Endothelial cell of umbilical vein (primary cell): ENCODE results near the gene ATF5. TPM values are rescaled to one million over a fixed set of nuclear protein-coding genes. Genes with fewer than 3 reads are reported as not detected.

ENCODE experiments used
- BruUV-seq: library from RNA; stranded (reverse); fragments of 400-500 nt; replicated peaks from 2 replicates; lab custom pipeline; 2021; lab: Mats Ljungman, UMichigan
- CTCF ChIA-PET: fragments of 300-600, 350-600 bp; sonication (Branson Sonifier 250); formaldehyde crosslinking; loops from one replicate; lab custom pipeline; 2021; ENCODE audit warnings: antibody characterized with exemption, inconsistent platforms; lab: Charles Lee
- POLR2A ChIA-PET: fragments of 300-600, 350-600 bp; sonication (Branson Sonifier 250); formaldehyde crosslinking; loops from one replicate; lab custom pipeline; 2021; ENCODE audit warnings: antibody characterized with exemption, inconsistent platforms; lab: Charles Lee
- DNase-seq: peaks from one replicate; pipeline ENCODE4 v3.0.0-alpha.2; 2011; ENCODE audit warnings: low read depth, low spot score
- FAIRE-seq: peaks from 2 replicates; lab custom pipeline; 2011; peaks lifted over from hg19 to GRCh38; lab: Jason Lieb, UNC
- H2AFZ ChIP-seq: 2 replicates; pipeline ENCODE4 v1.6.0; 2012; ENCODE audit warnings: low read depth, low read length, control low read depth, inconsistent platforms
- H3K27ac ChIP-seq: 2 replicates; pipeline ENCODE4 v1.5.1; 2011; ENCODE audit warnings: low read depth, mild to moderate bottlenecking, control low read depth, low read length, moderate library complexity; ENCODE audit not compliant: insufficient read depth
- H3K27me3 ChIP-seq, 2 experiments: 2 replicates each; pipeline versions ENCODE4 v1.6.0 to v1.6.1; 2011; ENCODE audit warnings: low read length in 2 of 2, mixed read lengths in 1 of 2; ENCODE audit not compliant: control insufficient read depth in 2 of 2, insufficient read depth in 2 of 2
- H3K36me3 ChIP-seq, 2 experiments: 2 replicates in 1 of 2; 3 replicates in 1 of 2; pipeline ENCODE4 v1.5.1; 2011; ENCODE audit warnings: low read length in 2 of 2, mild to moderate bottlenecking in 1 of 2, moderate library complexity in 1 of 2; ENCODE audit not compliant: control insufficient read depth in 2 of 2, insufficient read depth in 2 of 2; ENCODE audit errors: extremely low read depth in 1 of 2
- H3K4me1 ChIP-seq: 3 replicates; pipeline ENCODE4 v1.5.1; 2011; ENCODE audit warnings: mild to moderate bottlenecking, low read length; ENCODE audit not compliant: control insufficient read depth, insufficient read depth; ENCODE audit errors: extremely low read depth
- H3K4me2 ChIP-seq: 2 replicates; pipeline ENCODE4 v1.6.1; 2011; ENCODE audit warnings: low read length, control low read depth, mixed read lengths; ENCODE audit not compliant: insufficient read depth
- H3K4me3 ChIP-seq, 3 experiments: fragments of 200-600 bp in 1 of 3; sonication (generic), shearing (Covaris generic) in 1 of 3; replicated peaks in 1 of 3; 2 replicates each; pipeline ENCODE4 v1.5.1; 2011 to 2016; ENCODE audit warnings: control low read depth in 3 of 3, low read length in 3 of 3, mild to moderate bottlenecking in 2 of 3, inconsistent platforms in 1 of 3, low read depth in 1 of 3, moderate library complexity in 1 of 3; ENCODE audit not compliant: insufficient read depth in 1 of 3
- H3K79me2 ChIP-seq: 2 replicates; pipeline ENCODE4 v1.6.0; 2012; ENCODE audit warnings: low read length, inconsistent platforms; ENCODE audit not compliant: control insufficient read depth, insufficient read depth
- H3K9ac ChIP-seq: replicated peaks from 2 replicates; pipeline ENCODE3; 2011; ENCODE audit warnings: low read length, control low read depth; ENCODE audit not compliant: insufficient read depth; ENCODE audit errors: extremely low read depth
- H3K9me1 ChIP-seq: replicated peaks from 3 replicates; pipeline ENCODE4 v1.6.0; 2011; ENCODE audit warnings: mild to moderate bottlenecking, low read length; ENCODE audit not compliant: control insufficient read depth, insufficient read depth; ENCODE audit errors: extremely low read depth
- H3K9me3 ChIP-seq: replicated peaks from 2 replicates; pipeline ENCODE4 v1.5.1; 2012; ENCODE audit warnings: low read length, inconsistent platforms; ENCODE audit not compliant: control insufficient read depth, insufficient read depth
- H4K20me1 ChIP-seq: replicated peaks from 2 replicates; pipeline ENCODE3; 2011; ENCODE audit warnings: mild to moderate bottlenecking, low read length; ENCODE audit not compliant: control insufficient read depth, insufficient read depth; ENCODE audit errors: extremely low read depth
- EZH2 ChIP-seq: IDR thresholded peaks from 2 replicates; pipeline ENCODE4 v1.6.1; 2012; ENCODE audit warnings: borderline replicate concordance, low read depth, mild to moderate bottlenecking, moderate library complexity, low read length, inconsistent platforms; ENCODE audit not compliant: severe bottlenecking
- FOS ChIP-seq: IDR thresholded peaks from 2 replicates; pipeline ENCODE4 v1.6.1; 2011; ENCODE audit warnings: mild to moderate bottlenecking, low read length, moderate library complexity, borderline replicate concordance; ENCODE audit not compliant: insufficient read depth
- GATA2 ChIP-seq: IDR thresholded peaks from 2 replicates; pipeline ENCODE4 v1.7.0; 2011; ENCODE audit warnings: low read depth, mild to moderate bottlenecking, moderate library complexity, mixed read lengths, low read length; ENCODE audit not compliant: insufficient read length, insufficient read depth
- JUN ChIP-seq: IDR thresholded peaks from 2 replicates; pipeline ENCODE4 v1.6.1; 2011; ENCODE audit warnings: borderline replicate concordance, low read depth; ENCODE audit not compliant: insufficient read length, insufficient read depth
- MYC ChIP-seq: IDR thresholded peaks from one replicate; pipeline ENCODE4 v1.6.1; 2011; ENCODE audit warnings: mild to moderate bottlenecking, low read depth, low read length
- POLR2A ChIP-seq: IDR thresholded peaks from 2 replicates; pipeline ENCODE4 v1.6.1; 2012; ENCODE audit warnings: low read depth, mild to moderate bottlenecking, control low read depth, low read length
- POLR2AphosphoS5 ChIP-seq: IDR thresholded peaks from 2 replicates; pipeline ENCODE4 v1.6.1; 2012; ENCODE audit warnings: low read depth, mild to moderate bottlenecking, control low read depth, low read length, moderate library complexity; ENCODE audit not compliant: insufficient read depth
- dilution Hi-C: fragments of 300-500 bp; cut with MboI; formaldehyde crosslinking; loops from one replicate; pipeline ENCODE4 v1.15.0; 2019; ENCODE audit warnings: low sequenced_read_pairs; ENCODE audit not compliant: extremely low pct_ligation_motif_present
- intact Hi-C: fragments of 100-400 bp; cut with micrococcal nuclease; formaldehyde crosslinking; loops from one replicate; pipeline ENCODE4 v1.10.0; 2022
- polyA plus RNA-seq, 4 experiments: library from polyadenylated mRNA; depleted of rRNA in 3 of 4; stranded (reverse) in 3 of 4; unstranded in 1 of 4; fragments of >200 nt; gene quantifications; 2 replicates each; pipeline versions ENCODE4 v1.2.1 to v1.2.3, GENCODE V29; 2011 to 2012; ENCODE audit warnings: missing spikeins in 1 of 4
- total RNA-seq: library from RNA; stranded (reverse); gene quantifications from 2 replicates; pipeline ENCODE4 v1.2.3, GENCODE V29; 2021
- TF ChIP-seq, protein P1 (sequence below), 2 donors: IDR thresholded peaks; 1 replicate in 1 of 2; 2 replicates in 1 of 2; pipeline ENCODE4 v1.5.1; 2011; ENCODE audit warnings: low read length in 2 of 2, mild to moderate bottlenecking in 2 of 2, moderate library complexity in 2 of 2, control low read depth in 1 of 2, inconsistent platforms in 1 of 2, low read depth in 1 of 2; ENCODE audit not compliant: insufficient read depth in 1 of 2; ENCODE audit errors: extremely low read depth in 1 of 2
- TF ChIP-seq, protein P2 (sequence below): IDR thresholded peaks from 2 replicates; pipeline ENCODE4 v1.6.1; 2011; ENCODE audit not compliant: insufficient read depth, insufficient read length

ATF5 gene
- total and polyA plus RNA-seq, 2 donors (not counting 3 experiments of a cell fraction or from before 2014, with no cell fraction given) = 23.2 to 46.0 TPM

DNA sequence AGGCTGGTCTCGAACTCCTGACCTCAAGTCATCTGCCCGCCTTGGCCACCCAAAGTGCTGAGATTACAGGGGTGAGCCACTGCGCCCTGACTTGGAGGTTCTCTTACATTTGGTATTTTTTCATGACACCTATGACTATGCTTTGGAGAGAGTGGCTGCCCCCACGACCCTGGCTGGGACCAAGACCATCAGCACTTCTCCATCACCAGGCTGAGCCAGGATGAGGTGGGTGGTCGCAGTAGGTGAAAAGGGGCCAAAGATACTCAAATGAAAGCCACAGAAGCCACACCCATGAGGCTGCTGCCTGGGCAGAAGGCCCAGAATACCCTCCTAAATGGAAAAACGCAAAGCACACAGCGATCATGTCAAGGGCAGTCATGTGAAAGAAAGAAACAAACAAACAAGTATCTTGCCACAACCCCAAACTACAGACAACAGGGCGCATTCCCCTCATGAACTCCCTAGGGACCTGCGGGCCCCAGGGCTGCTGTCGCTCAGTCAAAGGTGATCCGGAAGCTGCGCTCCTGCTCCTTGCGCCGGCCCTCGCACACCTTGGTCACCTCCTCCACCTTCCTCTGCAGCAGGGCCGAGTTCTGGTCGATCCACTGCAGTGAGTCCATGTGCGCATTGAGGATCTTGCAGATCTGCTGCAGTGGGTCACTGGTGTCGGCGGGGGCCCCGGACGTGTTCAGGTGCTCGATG, 21.1 kb upstream of the ATF5 start:
- BruUV-seq = no TSS peak
- peaks cover 6 to 23% of the 10 kb centered on the region in 2 experiments for H3K36me3 ChIP-seq
- intact Hi-C loops (no loop called here), dilution Hi-C loops (no loop called here)
- H3K27ac ChIP-seq = no peak overlapping the region
- FAIRE-seq (no peak), DNase-seq (no peak)
- no peaks in the 10 kb centered on the region for H3K4me1 ChIP-seq
- H3K9ac ChIP-seq = no peak overlapping the region
- no peaks in the 10 kb centered on the region for H3K27me3 ChIP-seq
- CTCF ChIA-PET = interaction anchor here (1.3 kb wide), 1 partner anchor 10 kb away, joined by 5 read pairs; no protein-coding TSS in a partner anchor
- no peaks in the 10 kb centered on the region for H3K9me1 ChIP-seq
- POLR2A ChIA-PET = no interaction called here
- H3K9me3 ChIP-seq = no peaks in the 10 kb centered on the region
- no peaks in the 10 kb centered on the region for H4K20me1 ChIP-seq
- no peak overlapping the region for H3K4me2 ChIP-seq
- no peaks in the 10 kb centered on the region for H3K79me2 ChIP-seq
- no peak overlapping the region for H2AFZ ChIP-seq
- TF ChIP-seq POLR2AphosphoS5 = no peak
- TF ChIP-seq, protein P1, sequence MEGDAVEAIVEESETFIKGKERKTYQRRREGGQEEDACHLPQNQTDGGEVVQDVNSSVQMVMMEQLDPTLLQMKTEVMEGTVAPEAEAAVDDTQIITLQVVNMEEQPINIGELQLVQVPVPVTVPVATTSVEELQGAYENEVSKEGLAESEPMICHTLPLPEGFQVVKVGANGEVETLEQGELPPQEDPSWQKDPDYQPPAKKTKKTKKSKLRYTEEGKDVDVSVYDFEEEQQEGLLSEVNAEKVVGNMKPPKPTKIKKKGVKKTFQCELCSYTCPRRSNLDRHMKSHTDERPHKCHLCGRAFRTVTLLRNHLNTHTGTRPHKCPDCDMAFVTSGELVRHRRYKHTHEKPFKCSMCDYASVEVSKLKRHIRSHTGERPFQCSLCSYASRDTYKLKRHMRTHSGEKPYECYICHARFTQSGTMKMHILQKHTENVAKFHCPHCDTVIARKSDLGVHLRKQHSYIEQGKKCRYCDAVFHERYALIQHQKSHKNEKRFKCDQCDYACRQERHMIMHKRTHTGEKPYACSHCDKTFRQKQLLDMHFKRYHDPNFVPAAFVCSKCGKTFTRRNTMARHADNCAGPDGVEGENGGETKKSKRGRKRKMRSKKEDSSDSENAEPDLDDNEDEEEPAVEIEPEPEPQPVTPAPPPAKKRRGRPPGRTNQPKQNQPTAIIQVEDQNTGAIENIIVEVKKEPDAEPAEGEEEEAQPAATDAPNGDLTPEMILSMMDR (IDR thresholded peaks at IDR 0.05; ENCODE audit: extremely low read depth in 1 of 2, insufficient read depth in 1 of 2, low read depth in 1 of 2, low read length in 2 of 2) = no peak
- TF ChIP-seq EZH2 = no peak
- TF ChIP-seq, protein P2, sequence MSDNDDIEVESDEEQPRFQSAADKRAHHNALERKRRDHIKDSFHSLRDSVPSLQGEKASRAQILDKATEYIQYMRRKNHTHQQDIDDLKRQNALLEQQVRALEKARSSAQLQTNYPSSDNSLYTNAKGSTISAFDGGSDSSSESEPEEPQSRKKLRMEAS = no peak
- TF ChIP-seq GATA2 = no peak
- TF ChIP-seq POLR2A = no peak
- no peak for TF ChIP-seq JUN
- no peak for TF ChIP-seq FOS
- no peak for TF ChIP-seq MYC
- H3K4me3 ChIP-seq = no peak overlapping the region
